Colonic mucosa (tissue), 4 donors: Measurements from ENCODE around the gene C5orf15. TPM values are rescaled to one million over a fixed set of nuclear protein-coding genes. Genes with fewer than 3 reads are reported as not detected.
"Not testable (repeated sequence)": the region's sequence is repeated elsewhere in the genome, so short reads cannot be mapped to it uniquely, and the experiment has no call there.

Source experiments
- DNase-seq: peaks from one replicate; pipeline ENCODE4 v3.0.0-alpha.2; 2020
- H3K27ac ChIP-seq: fragments of 200-600 bp; one replicate; pipeline ENCODE4 v1.8.0; 2021
- H3K27me3 ChIP-seq: fragments of 200-600 bp; one replicate; pipeline ENCODE4 v1.8.0; 2021
- H3K36me3 ChIP-seq: fragments of 200-600 bp; one replicate; pipeline ENCODE4 v1.8.0; 2021
- H3K4me1 ChIP-seq: fragments of 200-600 bp; one replicate; pipeline ENCODE4 v1.8.0; 2021; ENCODE audit warnings: mild to moderate bottlenecking
- H3K4me3 ChIP-seq: fragments of 200-600 bp; one replicate; pipeline ENCODE4 v1.8.0; 2021
- H3K9ac ChIP-seq, 2 donors: one replicate each; pipeline ENCODE4 v1.7.0; 2013; ENCODE audit warnings: control low read depth in 2 of 2, low read depth in 2 of 2, low read length in 2 of 2
- H3K9me3 ChIP-seq: fragments of 200-600 bp; one replicate; pipeline ENCODE4 v1.8.0; 2021
- intact Hi-C: fragments of 100-400 bp; cut with DNase I; formaldehyde crosslinking; loops from one replicate; pipeline ENCODE4 v1.14.1; 2022
- total RNA-seq, 2 donors: library from RNA; stranded (reverse); fragmentation: NEBNext Ultra II Directional in 1 of 2; extraction: Animal tissue kit (Norgen Biotek cat#: 25700) in 1 of 2; gene quantifications; one replicate each; pipeline ENCODE4 v1.2.1, GENCODE V29; 2021
- TF ChIP-seq, protein P1 (sequence below): fragments of 200-600 bp; IDR thresholded peaks from one replicate; pipeline ENCODE4 v1.8.0; 2022; ENCODE audit warnings: antibody characterized with exemption, mild to moderate bottlenecking
- donor health status: healthy.
- donor health status: DM: no; HTN: no; CAD: no.
- donor health status: DM: no; HTN: no; CAD: no.

Gene C5orf15
- total RNA-seq, 2 donors from 2014 or later = 21.1 to 31.9 TPM

- Histone ChIP-seq H3K4me3 (no peak overlapping the region), H3K36me3 (no peaks in the 10 kb centered on the region)
- intact Hi-C loops = no loop called here
These were observed 13.3 kb upstream of the C5orf15 start for GRCh38 chr5:133981714-133982113.

GRCh38 chr5:133980652-133981051 lies 12.2 kb upstream of the C5orf15 start:
- intact Hi-C loops = no loop called here
- Histone ChIP-seq H3K9me3 (no peaks in the 10 kb centered on the region), H3K4me3 (no peak overlapping the region), H3K9ac (no peak overlapping the region), H3K36me3 (no peaks in the 10 kb centered on the region), H3K4me1 (no peaks in the 10 kb centered on the region), H3K27me3 (no peaks in the 10 kb centered on the region), H3K27ac (no peak overlapping the region)
- DNase-seq = no peak
- TF ChIP-seq, protein P1, sequence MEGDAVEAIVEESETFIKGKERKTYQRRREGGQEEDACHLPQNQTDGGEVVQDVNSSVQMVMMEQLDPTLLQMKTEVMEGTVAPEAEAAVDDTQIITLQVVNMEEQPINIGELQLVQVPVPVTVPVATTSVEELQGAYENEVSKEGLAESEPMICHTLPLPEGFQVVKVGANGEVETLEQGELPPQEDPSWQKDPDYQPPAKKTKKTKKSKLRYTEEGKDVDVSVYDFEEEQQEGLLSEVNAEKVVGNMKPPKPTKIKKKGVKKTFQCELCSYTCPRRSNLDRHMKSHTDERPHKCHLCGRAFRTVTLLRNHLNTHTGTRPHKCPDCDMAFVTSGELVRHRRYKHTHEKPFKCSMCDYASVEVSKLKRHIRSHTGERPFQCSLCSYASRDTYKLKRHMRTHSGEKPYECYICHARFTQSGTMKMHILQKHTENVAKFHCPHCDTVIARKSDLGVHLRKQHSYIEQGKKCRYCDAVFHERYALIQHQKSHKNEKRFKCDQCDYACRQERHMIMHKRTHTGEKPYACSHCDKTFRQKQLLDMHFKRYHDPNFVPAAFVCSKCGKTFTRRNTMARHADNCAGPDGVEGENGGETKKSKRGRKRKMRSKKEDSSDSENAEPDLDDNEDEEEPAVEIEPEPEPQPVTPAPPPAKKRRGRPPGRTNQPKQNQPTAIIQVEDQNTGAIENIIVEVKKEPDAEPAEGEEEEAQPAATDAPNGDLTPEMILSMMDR = no peak

More at GRCh38 chr5:133981714-133982113, 13.3 kb upstream of the C5orf15 start:
- Histone ChIP-seq H3K4me1 (no peaks in the 10 kb centered on the region), H3K27me3 (no peaks in the 10 kb centered on the region), H3K9me3 (no peaks in the 10 kb centered on the region), H3K27ac (no peak overlapping the region), H3K9ac (no peak overlapping the region)
- TF ChIP-seq, protein P1 = no peak
- no peak for DNase-seq

GRCh38 chr5:133978943-133979342 lies 10.5 kb upstream of the C5orf15 start:
- Histone ChIP-seq H3K4me1 (no peaks in the 10 kb centered on the region), H3K9me3 (no peaks in the 10 kb centered on the region), H3K4me3 (no peak overlapping the region), H3K27ac (no peak overlapping the region), H3K27me3 (no peaks in the 10 kb centered on the region), H3K36me3 (peaks cover 5% of the 10 kb centered on the region), H3K9ac (no peak overlapping the region)
- TF ChIP-seq, protein P1 = no peak
- intact Hi-C loops = no loop called here
- DNase-seq = no peak

- H3K9me3 ChIP-seq = no peaks in the 10 kb centered on the region
- intact Hi-C loops = no loop called here
- no peak for DNase-seq
- no peak overlapping the region for H3K9ac ChIP-seq
- H3K27ac ChIP-seq = no peak overlapping the region
- H3K4me1 ChIP-seq = no peaks in the 10 kb centered on the region
- H3K36me3 ChIP-seq = peaks cover 13% of the 10 kb centered on the region
- no peaks in the 10 kb centered on the region for H3K27me3 ChIP-seq
- no peak overlapping the region for H3K4me3 ChIP-seq
- TF ChIP-seq, protein P1 = no peak
These were observed 9.4 kb upstream of the C5orf15 start for GRCh38 chr5:133977858-133978257.

GRCh38 chr5:133977161-133977787 lies 8.8 kb upstream of the C5orf15 start:
- Histone ChIP-seq H3K4me1 (no peaks in the 10 kb centered on the region), H3K4me3 (no peak overlapping the region), H3K36me3 (peaks cover 13% of the 10 kb centered on the region), H3K9ac (no peak overlapping the region), H3K27me3 (no peaks in the 10 kb centered on the region), H3K27ac (no peak overlapping the region), H3K9me3 (no peaks in the 10 kb centered on the region)
- TF ChIP-seq, protein P1 = no peak
- no peak for DNase-seq
- intact Hi-C loops = no loop called here

DNA sequence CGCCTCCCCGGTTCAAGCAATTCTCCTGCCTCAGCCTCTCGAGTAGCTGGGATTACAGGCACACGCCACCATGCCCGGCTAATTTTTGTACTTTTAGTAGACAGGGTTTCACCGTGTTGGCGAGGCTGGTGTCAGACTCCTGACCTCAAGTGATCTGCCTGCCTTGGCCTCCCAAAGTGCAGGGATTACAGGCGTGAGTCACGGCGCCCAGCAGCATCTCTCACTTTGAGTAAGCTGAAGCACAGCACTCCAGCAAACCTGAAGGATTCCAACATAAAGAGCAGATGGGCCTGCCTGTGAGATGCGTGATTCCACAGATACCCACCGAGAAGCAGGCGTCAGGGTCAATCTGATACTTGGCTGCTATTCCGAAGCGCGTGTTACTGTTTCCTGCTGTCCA lies 7.1 kb upstream of the C5orf15 start:
- H3K27me3 ChIP-seq, intact Hi-C loops: not testable (repeated sequence)

More for the DNA sequence above, 7.1 kb upstream of the C5orf15 start:
- not testable (repeated sequence) for DNase-seq, H3K9me3 ChIP-seq, H3K4me1 ChIP-seq, H3K4me3 ChIP-seq, H3K9ac ChIP-seq, H3K27ac ChIP-seq
- H3K36me3 ChIP-seq = peaks cover 13% of the 10 kb centered on the region
